NCI-H2196 treated with DMSO at 0.1 percent for 48 hours (cell line): Measurements from ENCODE around the gene NFIX.
A peak's percentile ranks its signal among the peaks of the same experiment; 100 is the strongest.

ENCODE experiments used
- DNase-seq: peaks from one replicate; lab custom pipeline; 2025; ENCODE audit not compliant: unreplicated experiment; lab: John Stamatoyannopoulos, UW

Gene NFIX

DNA sequence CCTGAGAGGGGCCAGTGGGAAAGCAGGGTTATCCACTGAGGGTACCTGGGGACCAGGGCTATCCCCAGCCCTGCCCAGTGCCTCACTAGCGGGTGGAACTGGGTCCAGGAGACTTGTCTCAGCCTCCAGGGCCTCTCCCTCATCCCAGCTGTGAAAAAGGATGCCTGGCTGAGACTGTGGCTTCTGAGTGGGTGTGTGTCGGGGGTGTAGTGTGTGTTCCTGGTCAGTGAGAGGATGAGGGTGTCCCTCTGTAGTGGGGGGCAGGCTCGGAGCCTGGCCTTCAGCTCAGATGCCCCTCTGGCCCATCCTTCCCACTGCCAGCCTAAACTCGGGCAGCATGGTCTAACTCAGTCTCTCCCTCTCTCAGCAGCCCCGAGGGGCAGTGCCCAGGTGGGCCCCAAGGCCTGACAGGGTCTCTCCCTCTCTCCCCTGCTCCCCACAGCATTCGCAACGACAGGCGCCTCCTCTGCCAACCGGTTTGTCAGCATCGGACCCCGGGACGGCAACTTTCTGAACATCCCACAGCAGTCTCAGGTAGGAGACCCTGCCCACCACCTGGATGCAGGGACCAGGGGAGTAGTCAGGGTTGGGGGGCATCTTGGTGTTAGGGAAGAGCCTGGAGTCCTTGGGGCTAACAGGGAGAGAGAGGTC lies 94.7 kb downstream of the NFIX start:
- DNase-seq, result no peak

DNA sequence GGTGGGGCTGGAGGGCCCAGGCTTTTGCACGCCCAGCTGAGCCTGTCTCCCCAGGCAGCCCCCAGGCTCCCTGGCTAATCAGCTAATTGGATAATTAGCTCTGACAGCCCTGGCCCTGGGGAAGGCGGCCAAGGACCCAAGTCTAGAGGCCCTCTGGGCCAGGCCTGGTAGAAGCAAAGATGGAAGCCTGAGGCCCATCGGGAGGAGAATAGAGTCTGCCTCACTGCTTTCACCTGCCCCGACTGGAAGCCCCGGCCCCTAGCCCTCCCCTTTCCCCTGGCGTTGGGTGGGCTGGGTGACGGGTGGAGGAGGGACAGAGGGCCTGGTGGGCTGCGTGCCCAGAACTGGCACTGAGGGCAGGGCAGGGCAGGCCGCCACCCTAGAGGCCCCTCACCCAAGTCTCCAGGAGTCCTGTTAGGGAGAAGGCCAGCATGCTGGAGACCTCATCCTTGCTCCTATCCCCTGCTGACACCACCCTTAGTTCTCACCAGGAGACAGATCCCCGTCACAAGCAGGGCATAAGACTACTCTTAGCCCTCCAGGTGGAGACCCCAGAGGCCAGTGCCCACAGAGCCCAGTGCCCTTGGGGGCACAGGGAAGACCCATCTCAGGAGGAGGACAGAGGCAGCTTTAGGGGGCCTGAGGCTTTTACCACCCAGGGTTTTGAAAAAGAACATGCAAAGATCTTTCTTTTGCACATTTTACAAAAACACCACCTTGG lies 95.4 kb downstream of the NFIX start:
- no peak for DNase-seq

DNA sequence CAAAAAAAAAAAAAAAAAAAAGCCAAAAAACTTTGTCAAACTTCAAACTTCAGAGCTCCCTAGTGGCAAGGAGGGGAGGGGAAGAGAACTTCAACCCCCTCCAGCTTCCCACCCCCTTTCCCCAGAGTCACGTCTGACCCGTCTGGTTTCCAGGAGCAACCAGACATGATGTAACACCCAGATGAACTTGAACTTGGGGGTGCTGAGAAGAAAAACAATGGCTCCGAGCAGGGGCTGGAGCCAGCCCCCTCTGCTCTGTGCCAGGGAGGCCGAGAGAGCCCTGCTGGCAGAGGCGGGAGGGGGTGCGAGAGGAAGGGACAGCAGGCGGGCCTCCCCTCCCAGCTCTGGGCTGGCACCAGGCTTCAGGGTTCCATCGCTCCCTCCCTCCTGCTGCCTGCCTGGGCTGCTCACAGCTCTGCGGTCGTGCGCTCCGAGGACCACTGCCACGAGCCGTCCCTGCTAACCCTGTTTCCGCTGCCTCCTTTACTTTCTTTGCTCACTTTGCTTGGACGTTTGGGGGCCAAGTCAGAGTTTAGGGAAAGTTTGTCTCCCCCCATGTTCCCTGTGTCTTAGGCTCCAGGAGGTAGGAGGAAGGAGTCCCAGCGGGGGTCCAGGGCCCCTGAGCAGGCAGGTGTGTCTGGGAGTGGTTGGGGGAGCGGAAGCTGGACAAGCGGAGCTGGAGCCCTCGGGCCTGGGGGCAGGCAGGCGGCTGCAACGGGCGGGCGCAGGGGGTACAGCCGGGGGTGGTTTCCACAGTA lies 96.3 kb downstream of the NFIX start:
- no peak for DNase-seq

DNA sequence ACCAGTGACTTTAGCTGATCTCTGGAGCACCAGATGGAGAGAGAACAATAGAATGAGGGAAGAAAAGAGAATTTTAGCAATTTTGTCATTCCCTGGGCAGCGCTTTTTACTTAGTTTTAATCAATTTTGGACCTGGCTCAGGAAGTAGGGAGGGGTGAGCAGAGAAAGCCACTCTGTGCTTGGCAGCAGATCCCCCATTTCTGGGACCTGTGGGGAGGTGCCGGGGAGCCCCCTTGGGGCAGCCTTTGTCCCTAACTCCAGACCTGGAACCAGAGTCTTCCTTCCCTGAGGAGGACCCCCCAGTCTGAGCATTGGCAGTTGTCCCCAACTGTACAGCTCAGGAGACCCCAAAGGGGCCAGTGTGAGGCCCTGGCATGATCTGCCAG lies 96.9 kb downstream of the NFIX start:
- DNase-seq, result no peak

DNA sequence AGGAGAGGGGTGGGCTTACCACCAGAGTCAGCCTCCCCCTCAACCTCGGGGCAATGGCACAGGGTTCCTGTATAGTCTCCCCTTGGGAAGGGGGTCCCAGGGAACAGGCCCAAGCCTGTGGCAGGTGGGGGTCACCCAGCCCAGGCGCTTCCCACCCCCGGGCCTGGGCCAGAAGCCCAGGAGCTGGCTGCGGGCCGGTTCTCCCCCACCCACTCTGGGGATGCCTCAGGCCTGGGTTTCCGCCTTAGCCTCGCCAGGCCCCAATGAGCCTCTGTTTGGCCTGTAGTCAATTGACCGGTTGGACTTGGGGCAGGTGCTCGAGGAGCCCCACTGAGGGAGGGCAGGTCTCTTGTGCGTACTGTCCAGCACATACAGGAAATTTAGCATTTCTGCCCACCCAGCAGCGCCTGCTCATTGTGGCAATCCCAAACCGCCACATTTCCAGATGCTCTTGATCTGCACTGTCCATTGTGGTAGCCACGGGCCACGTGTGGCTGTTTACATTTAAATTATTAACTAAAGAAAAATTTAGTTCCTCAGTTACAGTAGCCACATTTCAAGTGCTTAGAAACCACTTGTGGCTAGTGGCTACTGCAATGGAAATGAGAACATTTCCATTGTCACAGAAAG lies 97.4 kb downstream of the NFIX start:
- no peak for DNase-seq

DNA sequence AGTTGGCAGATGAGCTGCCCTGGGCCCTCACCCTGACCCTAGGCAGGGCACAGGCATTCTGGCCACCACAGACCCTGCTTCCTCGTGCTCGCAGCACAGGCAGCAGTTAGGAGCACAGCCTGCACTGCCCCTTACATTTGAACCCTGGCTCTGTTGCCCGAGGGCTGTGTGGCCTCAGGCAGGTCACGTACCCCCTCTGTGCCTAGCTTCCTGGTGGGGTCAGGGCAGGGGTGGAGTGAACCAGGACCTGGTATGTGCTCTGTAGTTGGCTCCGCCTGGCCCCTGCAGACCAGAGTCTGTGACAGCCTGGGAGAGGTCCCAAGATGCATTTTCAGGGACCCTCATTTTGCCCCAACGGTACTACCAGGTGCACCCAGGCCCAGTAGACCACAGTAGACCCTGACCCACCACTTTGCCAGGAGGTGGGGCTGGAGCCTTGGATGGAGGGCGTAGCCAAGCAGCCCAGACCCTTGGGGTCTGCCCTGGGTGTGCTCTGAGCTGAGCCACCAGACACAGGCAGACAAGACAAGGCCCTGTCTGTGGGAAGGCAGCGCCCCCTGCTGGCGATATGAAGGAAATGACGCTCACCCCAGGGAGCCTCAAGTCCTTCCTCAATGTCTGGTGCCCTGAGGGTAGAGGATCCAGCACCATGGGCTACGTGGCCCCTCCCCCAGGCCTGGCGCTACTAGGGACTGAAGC lies 98.3 kb downstream of the NFIX start:
- DNase-seq, result peak; percentile 78

DNA sequence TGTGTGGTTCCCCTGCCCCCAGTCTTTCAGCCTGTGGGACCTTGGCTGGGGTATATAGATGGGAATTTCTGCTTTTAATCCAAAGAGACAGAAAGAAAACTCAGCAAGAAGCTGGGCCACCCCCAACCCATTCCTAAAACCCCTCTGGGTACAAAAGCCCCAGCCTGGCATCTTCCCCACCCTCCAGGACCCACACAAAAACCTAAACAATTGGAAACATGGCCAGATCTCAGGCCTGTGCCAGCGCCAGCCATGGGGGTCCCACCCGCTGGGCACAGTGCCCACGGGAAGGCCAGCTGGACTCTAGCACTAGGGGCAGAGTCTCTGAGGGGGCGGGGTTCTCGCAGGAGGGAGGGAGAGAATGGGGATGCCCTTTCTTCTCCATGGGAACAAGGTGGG lies 98.8 kb downstream of the NFIX start:
- no peak for DNase-seq

DNA sequence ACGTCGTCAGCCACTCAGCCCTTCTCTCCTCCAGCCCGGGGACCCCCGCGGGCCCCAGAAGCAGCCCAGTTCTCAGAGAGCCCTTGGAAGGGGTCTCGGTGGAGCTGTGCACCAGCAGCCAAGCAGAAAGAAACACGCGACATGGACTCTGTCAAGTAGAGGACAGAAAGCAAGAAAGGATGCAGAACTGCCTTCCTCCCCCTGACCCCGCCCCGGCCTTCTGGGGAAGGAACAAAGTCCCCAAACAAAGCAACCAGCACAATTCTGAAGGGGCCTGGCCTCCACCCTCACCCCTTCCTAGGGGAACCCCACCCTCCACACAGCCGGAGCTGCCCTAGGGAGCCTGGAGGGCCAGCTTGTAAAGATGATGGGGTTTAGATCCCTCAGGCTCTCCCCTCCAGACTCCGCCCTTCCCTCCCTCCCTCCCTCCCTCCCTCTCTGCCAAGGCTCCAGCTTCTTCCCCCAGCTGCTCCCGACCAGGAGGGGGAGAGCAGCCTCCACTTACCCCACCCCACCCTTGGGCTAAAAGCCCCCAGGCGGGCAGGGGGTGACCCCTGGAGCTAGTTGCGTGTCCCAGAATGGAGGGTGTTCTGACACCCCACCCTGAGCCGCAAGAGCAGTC lies 99.6 kb downstream of the NFIX start:
- DNase-seq, result no peak

DNA sequence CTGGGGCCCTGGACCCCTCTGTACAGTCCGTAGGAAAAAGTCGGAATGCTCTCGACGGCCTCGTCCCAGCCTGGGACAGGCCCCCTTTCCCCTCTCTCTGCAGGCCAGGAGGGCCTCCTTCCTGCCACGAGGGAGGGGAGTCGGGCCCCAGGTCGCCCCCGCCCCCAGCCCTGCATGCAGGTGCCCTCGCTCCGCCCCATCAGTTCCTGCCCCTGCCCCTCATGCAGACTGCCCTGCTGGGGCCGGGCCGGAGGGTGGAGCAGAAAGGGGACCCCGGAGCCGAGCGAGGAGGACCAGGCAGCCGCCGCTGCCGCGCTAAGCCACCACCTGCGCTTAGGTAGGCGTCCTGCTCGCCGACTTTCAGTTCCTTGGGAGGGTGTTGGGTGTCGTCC lies 100.1 kb downstream of the NFIX start:
- DNase-seq, result no peak

DNA sequence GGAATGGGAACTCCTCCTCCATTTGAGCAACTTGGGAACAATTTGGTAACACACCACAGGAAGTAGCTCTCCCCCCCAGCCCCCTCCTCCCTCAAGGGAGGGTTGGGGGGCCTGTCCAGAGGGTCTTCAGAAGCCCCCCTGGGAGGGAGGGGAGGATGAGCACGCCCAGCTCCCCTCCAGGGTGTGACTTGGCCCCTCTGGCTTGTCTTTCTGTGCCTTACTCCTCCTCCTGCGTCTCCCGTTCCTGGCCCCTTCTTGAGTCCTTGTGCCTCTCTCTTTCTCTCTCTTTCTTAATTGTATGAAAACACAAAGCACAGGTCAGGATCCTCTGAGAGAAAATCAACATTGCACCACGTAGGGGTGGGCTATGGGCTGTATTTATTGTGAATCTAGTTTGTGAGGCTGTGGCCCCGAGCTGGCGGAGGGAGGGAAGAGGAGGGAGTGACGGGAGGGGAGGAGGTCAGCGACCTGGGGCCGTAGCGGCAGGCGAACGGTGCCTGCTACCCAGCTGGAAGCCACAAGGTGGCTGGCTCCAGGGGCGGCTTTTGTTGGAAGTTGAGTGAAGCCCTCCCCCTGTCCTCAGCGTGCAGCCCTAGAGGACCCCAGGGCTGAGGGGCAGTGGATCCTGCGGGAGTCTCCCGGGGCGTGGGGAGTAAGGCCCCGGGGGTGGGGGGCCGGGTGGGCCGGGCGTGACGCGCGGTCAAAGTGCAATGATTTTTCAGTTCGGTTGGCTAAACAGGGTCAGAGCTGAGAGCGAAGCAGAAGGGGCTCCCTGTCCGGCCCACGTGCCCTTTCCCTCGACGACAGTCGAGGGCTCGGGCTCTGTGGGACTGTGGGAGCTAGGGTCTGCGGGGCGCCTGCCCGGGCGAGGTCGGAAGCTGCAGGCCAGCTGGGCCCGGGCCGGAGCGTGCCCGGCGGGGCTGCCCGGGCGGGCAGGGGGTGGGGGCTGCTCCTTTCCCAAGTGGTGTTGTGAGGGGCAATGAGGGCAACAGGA lies 101.0 kb downstream of the NFIX start:
- DNase-seq, result no peak

DNA sequence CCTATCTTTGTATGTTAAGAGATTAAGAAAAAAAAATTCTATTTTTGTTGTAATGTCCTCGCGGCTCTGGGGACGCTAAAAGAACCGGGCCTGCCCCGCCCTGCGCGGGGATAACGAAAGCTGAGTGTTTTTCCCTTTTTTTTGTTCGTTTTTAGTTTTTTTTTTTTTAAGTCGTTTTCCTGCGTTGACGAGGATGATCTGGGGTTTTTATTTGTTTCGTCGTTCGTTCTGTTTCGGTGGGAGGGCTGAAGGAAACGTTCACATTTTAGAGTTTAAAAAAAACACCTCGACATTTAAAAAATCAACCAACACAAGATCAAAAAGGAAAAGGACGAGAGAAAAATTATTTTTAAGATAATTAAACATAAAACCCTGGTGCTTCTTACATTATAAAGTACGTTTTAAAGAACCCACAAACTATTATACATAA lies 101.8 kb downstream of the NFIX start:
- no peak for DNase-seq

DNA sequence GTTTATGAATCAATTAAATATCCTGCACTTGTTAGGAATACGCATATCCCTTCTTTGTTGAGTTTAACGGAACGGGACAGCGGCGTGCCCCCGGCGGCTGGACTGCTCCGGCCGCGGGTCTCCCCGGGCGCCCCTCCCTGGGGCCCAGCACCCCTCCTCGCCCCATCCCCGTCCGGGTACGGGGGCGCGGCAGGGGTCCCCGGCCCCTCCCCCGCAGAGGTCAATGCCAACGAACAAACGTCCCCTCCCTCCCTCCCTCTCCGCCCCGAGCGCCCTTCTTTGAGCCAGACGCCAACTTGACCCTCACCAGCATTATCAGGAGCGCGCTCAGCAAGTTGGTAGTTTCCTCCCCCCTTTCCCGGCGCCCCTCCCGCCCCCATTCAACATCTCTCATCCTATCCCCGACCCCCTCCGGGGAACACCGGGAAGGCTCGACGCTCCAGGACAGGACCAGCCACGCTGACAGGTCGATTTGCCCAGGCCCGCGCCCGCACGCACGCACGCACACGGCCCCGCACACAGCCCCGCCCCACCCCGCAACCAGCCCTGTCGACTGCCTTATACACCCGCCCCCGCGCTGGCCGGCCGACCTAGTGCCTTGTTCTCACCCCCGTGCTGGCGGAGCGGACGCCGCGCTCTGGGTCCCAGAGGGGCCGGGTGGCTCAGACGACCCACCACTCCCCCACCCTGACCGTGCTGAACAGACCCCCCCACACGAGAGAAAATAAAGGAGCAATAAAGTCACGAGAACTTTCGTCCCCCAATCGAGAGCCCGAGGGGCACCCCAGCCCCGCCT lies 102.4 kb downstream of the NFIX start:
- DNase-seq, result no peak

DNA sequence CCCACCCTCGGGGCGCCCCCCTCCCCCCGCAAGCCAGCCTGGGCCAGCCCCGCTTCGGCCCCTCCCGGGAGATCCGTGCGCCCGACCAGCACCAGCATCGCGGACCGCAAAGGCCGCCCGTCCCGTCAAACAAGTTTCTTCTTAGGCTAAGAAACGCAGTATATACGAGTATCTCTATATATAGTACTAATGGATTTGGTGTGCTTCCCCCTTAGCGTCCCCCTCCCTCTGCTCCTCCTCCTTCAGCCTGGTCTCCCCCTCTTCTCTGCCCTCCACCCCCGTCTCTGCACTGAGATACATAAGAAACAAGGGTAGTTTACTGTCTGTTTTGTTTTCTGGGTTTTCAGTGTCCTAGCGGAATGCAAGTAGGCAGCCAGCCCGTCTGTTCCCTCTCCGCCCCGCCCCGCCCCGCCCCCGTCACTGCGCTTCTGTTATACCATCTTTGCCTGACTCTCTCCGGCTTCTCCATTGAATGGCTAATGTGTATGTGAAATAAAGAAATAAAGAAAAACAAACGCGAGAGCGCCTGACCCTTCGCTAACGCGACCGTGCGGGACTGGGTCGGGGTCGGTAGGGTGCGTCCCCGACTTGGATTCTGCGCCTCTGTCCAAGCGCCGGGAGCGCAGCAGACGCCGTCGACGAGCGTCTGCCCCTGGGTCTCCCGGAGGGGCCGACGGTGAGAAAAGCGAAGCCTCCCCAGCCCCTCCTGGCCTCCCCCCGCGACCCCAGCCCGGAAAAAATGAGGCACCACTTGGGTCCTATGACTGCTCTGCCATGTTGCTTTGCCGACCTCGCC lies 103.2 kb downstream of the NFIX start:
- DNase-seq, result no peak

DNA sequence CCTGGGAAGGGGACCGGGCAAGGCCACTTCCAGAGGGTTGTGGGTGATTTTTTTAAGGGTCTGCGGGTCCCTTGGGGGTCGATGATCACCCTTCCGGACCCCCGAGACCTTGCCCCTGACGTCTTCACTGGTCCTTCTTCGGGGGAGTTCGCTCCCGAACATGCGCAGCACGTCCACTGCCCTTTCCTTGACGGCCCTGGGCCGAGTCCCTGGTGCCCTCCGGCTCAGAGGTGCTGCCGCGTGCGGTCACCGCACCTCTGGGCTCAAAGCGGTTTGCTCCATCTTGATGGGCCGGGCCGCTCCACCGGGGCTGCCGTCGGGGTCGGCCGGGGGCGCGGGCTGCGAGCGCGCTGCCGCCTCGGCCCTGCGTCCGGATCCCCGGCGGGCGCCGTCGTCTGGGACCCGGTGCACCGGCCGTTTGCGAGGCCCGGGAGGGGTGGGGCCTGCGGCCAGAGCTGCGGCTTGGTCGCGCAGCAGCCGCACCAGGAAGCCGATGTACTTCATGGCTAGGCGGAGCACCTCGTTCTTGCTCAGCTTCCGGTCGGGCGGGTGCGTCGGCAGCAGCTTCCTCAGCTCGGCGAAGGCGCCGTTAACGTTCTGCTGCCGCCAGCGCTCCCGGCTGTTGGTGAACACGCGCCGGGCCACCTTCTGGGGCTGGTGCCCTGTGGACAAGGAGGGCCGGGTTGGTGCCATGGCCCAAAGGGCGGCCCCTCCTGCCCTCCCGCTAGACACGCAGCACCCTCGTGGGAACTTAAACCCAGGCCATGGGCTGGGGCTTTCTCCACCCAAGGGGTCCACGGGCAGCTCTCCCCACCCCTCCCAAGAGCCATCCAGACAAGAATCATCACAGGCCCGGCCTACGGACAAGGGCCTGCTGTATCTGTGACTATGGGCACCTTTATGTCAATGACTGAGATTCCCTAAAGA lies 104.1 kb downstream of the NFIX start:
- DNase-seq, result peak; percentile 22

DNA sequence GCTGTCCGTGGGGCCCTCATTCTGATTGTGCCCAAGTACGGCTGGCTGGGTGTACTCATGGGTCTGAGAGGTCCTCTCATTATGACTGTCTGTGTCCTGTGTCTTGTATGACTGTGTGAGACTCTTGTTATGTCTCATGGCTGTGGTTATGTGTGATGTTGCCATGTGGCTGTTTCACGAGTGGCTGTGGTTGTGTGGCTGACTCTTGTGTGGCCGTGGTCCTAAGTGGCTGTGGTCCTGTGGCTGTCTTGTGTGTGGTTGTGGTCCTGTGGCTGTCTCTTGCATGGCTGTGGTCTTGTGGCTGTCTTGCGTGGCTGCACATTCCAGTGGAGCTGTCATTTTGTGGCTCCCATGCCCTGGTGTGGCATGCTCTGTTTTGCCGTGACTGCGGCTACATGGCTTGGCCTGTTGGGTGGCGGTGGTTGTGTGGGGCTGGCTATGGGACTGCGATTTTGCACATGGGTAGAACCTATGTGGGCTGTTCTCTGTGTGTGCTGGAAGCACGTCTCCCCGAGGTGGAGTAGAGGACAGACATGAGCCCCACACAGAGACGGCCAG lies 104.8 kb downstream of the NFIX start:
- no peak for DNase-seq

DNA sequence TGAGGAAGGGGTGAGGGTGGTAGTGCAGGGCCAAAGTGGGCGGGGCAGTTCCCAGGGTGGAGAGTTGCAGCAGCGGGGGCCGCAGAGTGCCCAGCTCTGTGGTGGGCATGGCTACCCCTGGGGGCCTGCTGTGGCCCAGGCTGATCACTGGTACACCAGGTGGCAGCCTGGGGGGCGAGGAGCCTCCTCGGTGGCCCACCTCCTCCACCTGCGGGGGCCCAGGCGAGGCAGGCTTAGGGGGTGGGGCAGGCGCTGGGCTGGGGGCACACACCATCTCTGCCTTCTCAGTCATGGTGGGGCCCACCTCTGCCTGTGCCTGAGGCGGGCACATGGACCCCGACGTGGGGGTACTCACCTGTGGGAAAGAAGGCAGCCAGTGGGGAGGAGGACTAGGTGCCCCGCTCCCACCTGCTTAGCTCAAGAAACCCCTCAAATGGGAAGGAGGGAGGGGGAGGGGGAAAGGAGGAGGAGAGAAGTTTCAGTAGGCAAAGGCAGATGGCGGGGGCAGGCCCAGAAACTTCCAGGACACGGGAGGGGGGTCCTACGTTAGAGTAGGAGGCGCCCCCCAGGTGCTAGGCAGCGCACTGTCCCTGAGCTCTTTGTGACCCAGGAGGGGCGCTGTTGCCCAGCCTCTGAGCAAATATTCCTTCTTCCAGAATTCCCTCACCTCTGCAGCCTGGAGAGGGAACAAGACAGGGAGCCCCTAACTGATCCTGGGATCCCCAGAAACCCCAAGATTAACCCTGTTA lies 105.7 kb downstream of the NFIX start:
- no peak for DNase-seq
